ENCODE measurements around the gene PPL.

The PPL gene

GRCh38 chr16:4913774-4914525 lies 23.0 kb downstream of the PPL start:
- no peak overlapping the region for H3K4me3 ChIP-seq (ENCODE audit: low read length)
- no peak for DNase-seq (ENCODE audit: low read depth)
- no peak for TF ChIP-seq CTCF (IDR thresholded peaks at IDR 0.05; ENCODE audit: insufficient read depth, low read depth, low read length, missing control alignments)

- DNase-seq (ENCODE audit: low read depth), result no peak
- no peak for TF ChIP-seq CTCF (IDR thresholded peaks at IDR 0.05; ENCODE audit: insufficient read depth, low read depth, low read length, missing control alignments)
- no peak overlapping the region for H3K4me3 ChIP-seq (ENCODE audit: low read length)
These were observed 23.7 kb downstream of the PPL start for GRCh38 chr16:4913130-4913773.

- H3K4me3 ChIP-seq (ENCODE audit: low read length), result no peak overlapping the region
- peak; percentile 48 for DNase-seq (ENCODE audit: low read depth)
- no peak for TF ChIP-seq CTCF (IDR thresholded peaks at IDR 0.05; ENCODE audit: insufficient read depth, low read depth, low read length, missing control alignments)
These were observed 25.0 kb downstream of the PPL start for GRCh38 chr16:4911970-4912386.

GRCh38 chr16:4910828-4911227 lies 26.1 kb downstream of the PPL start:
- TF ChIP-seq CTCF (IDR thresholded peaks at IDR 0.05; ENCODE audit: insufficient read depth, low read depth, low read length, missing control alignments), result no peak
- DNase-seq (ENCODE audit: low read depth), result no peak
- no peak overlapping the region for H3K4me3 ChIP-seq (ENCODE audit: low read length)

- peak; percentile 13 for DNase-seq (ENCODE audit: low read depth)
- H3K4me3 ChIP-seq (ENCODE audit: low read length), result no peak overlapping the region
- peak; percentile 12 for TF ChIP-seq CTCF (IDR thresholded peaks at IDR 0.05; ENCODE audit: insufficient read depth, low read depth, low read length, missing control alignments)
These were observed 27.1 kb downstream of the PPL start for GRCh38 chr16:4909825-4910224.

GRCh38 chr16:4908854-4909401 lies 28.0 kb downstream of the PPL start:
- no peak overlapping the region for H3K4me3 ChIP-seq (ENCODE audit: low read length)
- TF ChIP-seq CTCF (IDR thresholded peaks at IDR 0.05; ENCODE audit: insufficient read depth, low read depth, low read length, missing control alignments), result no peak
- DNase-seq (ENCODE audit: low read depth), result no peak
